Gastroesophageal sphincter (tissue), 3 donors: Measurements from ENCODE around the gene PSME2.

Source experiments
- CTCF ChIP-seq, 4 experiments: fragments of 200-600 bp in 2 of 4; fragments of 450-650 bp in 2 of 4; sonication (generic) in 1 of 4; IDR thresholded peaks; one replicate each; pipeline ENCODE4 v1.5.1; 2017 to 2019; ENCODE audit warnings: antibody characterized with exemption in 4 of 4, mild to moderate bottlenecking in 2 of 4, moderate library complexity in 2 of 4
- POLR2A ChIP-seq, 2 donors: fragments of 450-650 bp; IDR thresholded peaks; one replicate each; pipeline ENCODE4 v1.6.1; 2017; ENCODE audit warnings: antibody characterized with exemption in 2 of 2, mild to moderate bottlenecking in 2 of 2, moderate library complexity in 1 of 2
- POLR2AphosphoS5 ChIP-seq: sonication (generic); formaldehyde crosslinking; IDR thresholded peaks from one replicate; pipeline ENCODE4 v1.6.1; 2017; ENCODE audit warnings: antibody characterized with exemption

DNA sequence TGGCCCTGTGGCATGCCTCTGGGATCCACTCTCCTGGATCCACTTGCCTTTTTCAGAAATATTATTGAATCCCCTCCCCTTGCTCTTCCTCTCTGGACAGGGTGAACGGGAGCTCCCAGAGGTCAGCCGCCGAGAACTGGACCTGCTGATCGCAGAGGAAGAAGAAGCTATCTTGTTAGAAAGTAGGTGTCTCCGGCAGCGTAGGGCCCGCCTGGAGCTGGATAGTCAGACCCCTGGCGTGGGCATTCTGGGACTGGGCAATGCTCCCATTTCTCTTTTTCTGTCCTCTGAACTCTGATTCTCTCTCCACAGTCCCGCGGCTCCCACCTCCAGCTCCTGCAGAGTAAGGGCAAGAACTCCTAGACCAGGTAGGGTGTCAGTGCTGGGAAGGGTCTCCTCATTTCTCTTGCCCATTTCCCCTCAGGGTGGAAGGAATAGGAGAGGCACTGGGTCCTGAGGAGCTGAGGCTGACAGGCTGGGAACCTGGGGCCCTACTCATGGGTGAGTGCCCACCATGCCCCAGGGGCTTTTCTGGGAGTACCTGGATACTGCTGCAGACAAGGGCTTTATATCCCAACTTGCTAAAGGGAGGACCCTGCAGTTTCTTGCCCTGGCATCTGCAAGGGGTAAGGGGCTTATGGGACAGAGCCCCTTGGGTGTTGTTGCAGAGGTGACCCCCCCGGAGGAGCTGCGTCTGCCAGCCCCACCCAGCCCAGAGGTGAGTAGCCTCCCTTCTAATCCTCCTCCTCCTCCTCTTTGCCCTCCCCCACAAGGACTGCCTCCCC is 30.8 kb upstream of the PSME2 start:
- no peak for TF ChIP-seq CTCF (IDR thresholded peaks at IDR 0.05)
- TF ChIP-seq POLR2AphosphoS5: no peak
- no peak for TF ChIP-seq POLR2A (IDR thresholded peaks at IDR 0.05)
